Hepatocyte (in vitro differentiated cells): ENCODE results near the gene MEX3A.

Experiments used
- EZH2 ChIP-seq: fragments of 200-600 bp; sonication (generic); IDR thresholded peaks from 2 replicates; pipeline ENCODE4 v1.6.1; 2016; ENCODE audit warnings: antibody characterized with exemption, mild to moderate bottlenecking, borderline replicate concordance
- TF ChIP-seq, protein P1 (sequence below): fragments of 200-600 bp; sonication (generic); IDR thresholded peaks from 2 replicates; pipeline ENCODE4 v1.5.1; 2016; ENCODE audit warnings: antibody characterized with exemption, mild to moderate bottlenecking; ENCODE audit not compliant: poor library complexity

DNA sequence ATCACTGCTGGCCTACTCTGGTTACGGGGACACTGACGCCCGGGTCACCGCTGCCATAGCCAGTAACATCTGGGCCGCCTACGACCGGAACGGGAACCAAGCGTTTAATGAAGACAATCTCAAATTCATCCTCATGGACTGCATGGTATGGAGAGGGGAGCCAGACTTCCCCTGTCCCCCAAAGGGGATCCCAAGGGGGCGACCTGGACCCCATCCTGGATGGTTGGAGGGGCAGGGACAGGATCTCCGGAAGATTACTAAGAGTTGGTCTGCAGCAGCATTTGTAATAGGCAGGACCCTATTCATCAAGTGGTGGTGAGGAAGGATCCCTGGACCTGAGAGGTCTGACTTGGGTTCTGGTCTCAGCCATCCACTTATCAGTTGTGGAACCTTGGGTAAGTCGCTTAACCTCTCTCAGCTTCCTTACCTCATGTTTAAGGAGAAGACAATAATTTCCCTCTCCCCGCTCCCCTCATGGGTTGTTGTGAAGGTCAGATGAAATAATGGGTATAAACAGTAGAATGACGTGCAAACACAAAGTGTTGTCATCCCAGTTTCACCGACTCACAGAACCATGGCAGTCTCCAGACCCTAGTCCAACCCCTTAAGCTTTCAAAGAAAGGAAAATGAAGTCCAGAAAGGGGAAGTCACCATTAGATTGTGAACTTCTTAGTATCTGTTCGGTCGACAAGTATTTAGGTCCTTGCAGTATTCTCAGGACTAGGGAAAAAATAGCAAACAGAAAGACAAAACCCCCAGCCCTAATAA is 26.8 kb downstream of the MEX3A start:
- TF ChIP-seq, protein P1, sequence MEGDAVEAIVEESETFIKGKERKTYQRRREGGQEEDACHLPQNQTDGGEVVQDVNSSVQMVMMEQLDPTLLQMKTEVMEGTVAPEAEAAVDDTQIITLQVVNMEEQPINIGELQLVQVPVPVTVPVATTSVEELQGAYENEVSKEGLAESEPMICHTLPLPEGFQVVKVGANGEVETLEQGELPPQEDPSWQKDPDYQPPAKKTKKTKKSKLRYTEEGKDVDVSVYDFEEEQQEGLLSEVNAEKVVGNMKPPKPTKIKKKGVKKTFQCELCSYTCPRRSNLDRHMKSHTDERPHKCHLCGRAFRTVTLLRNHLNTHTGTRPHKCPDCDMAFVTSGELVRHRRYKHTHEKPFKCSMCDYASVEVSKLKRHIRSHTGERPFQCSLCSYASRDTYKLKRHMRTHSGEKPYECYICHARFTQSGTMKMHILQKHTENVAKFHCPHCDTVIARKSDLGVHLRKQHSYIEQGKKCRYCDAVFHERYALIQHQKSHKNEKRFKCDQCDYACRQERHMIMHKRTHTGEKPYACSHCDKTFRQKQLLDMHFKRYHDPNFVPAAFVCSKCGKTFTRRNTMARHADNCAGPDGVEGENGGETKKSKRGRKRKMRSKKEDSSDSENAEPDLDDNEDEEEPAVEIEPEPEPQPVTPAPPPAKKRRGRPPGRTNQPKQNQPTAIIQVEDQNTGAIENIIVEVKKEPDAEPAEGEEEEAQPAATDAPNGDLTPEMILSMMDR, result no peak
- TF ChIP-seq EZH2, result no peak
